ENCODE results near the gene TPBGL. TPM values are rescaled to one million over a fixed set of nuclear protein-coding genes. Genes with fewer than 3 reads are reported as not detected.

Gene TPBGL
- total and polyA plus RNA-seq, 4 donors: 0.11 to 0.58 (median 0.33) TPM

Other genes with a start within 250 kb of the TPBGL start
- gene OR2AT4, start 143.9 kb upstream of the TPBGL start, total RNA-seq: not detected
- gene OR2AT4, start 143.9 kb upstream of the TPBGL start, polyA plus RNA-seq: not detected
- 100 to 1,000 TPM in 1 of 2 donors, 10 to 100 TPM in 1; 45.6 to 244 TPM for gene SLCO2B1, start 89.7 kb upstream of the TPBGL start, total RNA-seq
- 10 to 100 TPM; 22.2 to 64.8 TPM for gene SLCO2B1, start 89.7 kb upstream of the TPBGL start, polyA plus RNA-seq
- 100 to 1,000 TPM in 1 of 2 donors, 10 to 100 TPM in 1; 64.4 to 145 TPM for gene ARRB1, start 110.9 kb downstream of the TPBGL start, total RNA-seq
- 10 to 100 TPM; 39.8 to 46.0 TPM for gene ARRB1, start 110.9 kb downstream of the TPBGL start, polyA plus RNA-seq
- gene RPS3, start 158.7 kb downstream of the TPBGL start, total RNA-seq: 1,000 to 10,000 TPM; 1,036 to 2,104 TPM
- 1,000 to 10,000 TPM; 2,193 to 2,813 TPM for gene RPS3, start 158.7 kb downstream of the TPBGL start, polyA plus RNA-seq
- 1 to 10 TPM; 1.2 to 2.3 TPM for gene KLHL35, start 192.4 kb downstream of the TPBGL start, total RNA-seq
- 1 to 10 TPM in 1 of 2 donors, under 1 TPM in 1; 0.62 to 2.4 TPM for gene KLHL35, start 192.4 kb downstream of the TPBGL start, polyA plus RNA-seq

All from lung (tissue), 4 donors.